Naive thymus-derived CD4-positive, alpha-beta T cell (primary cell): ENCODE results near the gene CCDC124. TPM values are rescaled to one million over a fixed set of nuclear protein-coding genes. Genes with fewer than 3 reads are reported as not detected.

Experiments used
- ATAC-seq: fragments of 150-1000 bp; cut with Tn5 transposase; 2 replicates; pipeline ENCODE4 v1.10.0; 2021; ENCODE audit warnings: mild to moderate bottlenecking, moderate library complexity
- CTCF ChIA-PET: fragments of 350-600 bp; sonication (Branson Sonifier 250); formaldehyde crosslinking; loops from one replicate; lab custom pipeline; 2021; ENCODE audit warnings: antibody characterized with exemption; lab: Charles Lee
- POLR2A ChIA-PET: fragments of 350-600 bp; sonication (Branson Sonifier 250); formaldehyde crosslinking; loops from one replicate; lab custom pipeline; 2021; ENCODE audit warnings: antibody characterized with exemption, inconsistent platforms; lab: Charles Lee
- DNase-seq, 9 donors: peaks; one replicate each; pipeline versions ENCODE4 v3.0.0 to v3.0.0-alpha.2; 2020 to 2022; ENCODE audit warnings: mixed read lengths in 1 of 9
- H3K27ac ChIP-seq: one replicate; pipeline ENCODE4 v1.7.0; 2013; ENCODE audit warnings: mild to moderate bottlenecking, low read depth, low read length, moderate library complexity
- H3K27me3 ChIP-seq, 2 donors: one replicate each; pipeline ENCODE4 v1.7.0; 2013; ENCODE audit warnings: low read length in 2 of 2, mild to moderate bottlenecking in 2 of 2, moderate library complexity in 2 of 2; ENCODE audit not compliant: control insufficient read depth in 2 of 2, insufficient read depth in 2 of 2
- H3K36me3 ChIP-seq, 3 experiments: 1 replicate in 2 of 3; 2 replicates in 1 of 3; pipeline ENCODE4 v1.7.0; 2013; ENCODE audit warnings: low read length in 3 of 3, mild to moderate bottlenecking in 3 of 3, moderate library complexity in 1 of 3; ENCODE audit not compliant: insufficient read depth in 3 of 3, control insufficient read depth in 2 of 3
- H3K4me1 ChIP-seq, 2 donors: one replicate each; pipeline ENCODE4 v1.7.0; 2013; ENCODE audit warnings: low read length in 2 of 2, mild to moderate bottlenecking in 2 of 2, moderate library complexity in 1 of 2; ENCODE audit not compliant: control insufficient read depth in 2 of 2, insufficient read depth in 2 of 2
- H3K4me3 ChIP-seq: 2 replicates; pipeline ENCODE4 v1.7.0; 2013; ENCODE audit warnings: mild to moderate bottlenecking, low read length
- H3K9me3 ChIP-seq, 3 experiments: 1 replicate in 2 of 3; 2 replicates in 1 of 3; pipeline ENCODE4 v1.7.0; 2013; ENCODE audit warnings: low read length in 3 of 3; ENCODE audit not compliant: control insufficient read depth in 2 of 3
- H3K27ac Mint-ChIP-seq, 9 donors: one replicate each; pipeline ENCODE4 v1.8.0; 2020 to 2022; ENCODE audit warnings: mixed read lengths in 9 of 9, mild to moderate bottlenecking in 8 of 9, moderate library complexity in 5 of 9, inconsistent platforms in 2 of 9
- H3K27me3 Mint-ChIP-seq, 5 donors: one replicate each; pipeline ENCODE4 v1.8.0; 2021 to 2022; ENCODE audit warnings: mixed read lengths in 5 of 5, mild to moderate bottlenecking in 1 of 5
- H3K36me3 Mint-ChIP-seq, 5 donors: one replicate each; pipeline ENCODE4 v1.8.0; 2020 to 2022; ENCODE audit warnings: mixed read lengths in 5 of 5, mild to moderate bottlenecking in 3 of 5, inconsistent platforms in 1 of 5
- H3K4me1 Mint-ChIP-seq, 7 donors: one replicate each; pipeline ENCODE4 v1.8.0; 2020 to 2022; ENCODE audit warnings: mixed read lengths in 7 of 7, mild to moderate bottlenecking in 3 of 7, inconsistent platforms in 1 of 7
- H3K4me3 Mint-ChIP-seq, 10 donors: one replicate each; pipeline ENCODE4 v1.8.0; 2020 to 2022; ENCODE audit warnings: mild to moderate bottlenecking in 10 of 10, mixed read lengths in 10 of 10, moderate library complexity in 6 of 10, inconsistent platforms in 2 of 10
- H3K9me3 Mint-ChIP-seq, 11 donors: one replicate each; pipeline ENCODE4 v1.8.0; 2020 to 2022; ENCODE audit warnings: mixed read lengths in 11 of 11, mild to moderate bottlenecking in 4 of 11, inconsistent platforms in 1 of 11, moderate library complexity in 1 of 11
- intact Hi-C, 2 donors: fragments of 100-400 bp; cut with micrococcal nuclease; formaldehyde crosslinking; loops; one replicate each; pipeline ENCODE4 v1.15.1; 2023
- polyA plus RNA-seq, 2 donors: library from polyadenylated mRNA; unstranded; fragments of 300-500 nt; fragmentation: Illumina TruSeq; gene quantifications; one replicate each; pipeline ENCODE4 v1.2.3, GENCODE V29; 2021
- total RNA-seq, 6 experiments: library from RNA in 5 of 6; stranded (reverse) in 5 of 6; gene quantifications; 1 replicate in 5 of 6; 2 replicates in 1 of 6; pipeline ENCODE4 v1.2.3 and lab custom pipeline; 2021 to 2026

Gene CCDC124
- total and polyA plus RNA-seq, 7 experiments from 2014 or later: 28.7 to 63.8 (median 32.6) TPM

- ChIA-PET POLR2A (interaction anchor here (0.5 to 2.4 kb wide), 3 partner anchors 50 to 1407 kb away, joined by 3 to 9 read pairs (median 3); no protein-coding TSS in a partner anchor), CTCF (no interaction called here)
- no peak overlapping the region for H3K27ac Mint-ChIP-seq
- peaks cover 0 to 4% (median 0%) of the 10 kb centered on the region in 11 donors for H3K9me3 Mint-ChIP-seq
- H3K4me1 ChIP-seq: peaks cover 37 to 53% of the 10 kb centered on the region in 2 donors
- peak overlapping the region in 9 of 10 donors; percentile 25 to 86 (median 62) for H3K4me3 Mint-ChIP-seq
- no peak for DNase-seq
- H3K9me3 ChIP-seq: no peaks in the 10 kb centered on the region
- peaks cover 22 to 52% (median 39%) of the 10 kb centered on the region in 7 donors for H3K4me1 Mint-ChIP-seq
- no peak for ATAC-seq
- H3K27me3 ChIP-seq: peaks cover 23 to 38% of the 10 kb centered on the region in 2 donors
- H3K27ac ChIP-seq: no peak overlapping the region
- H3K36me3 Mint-ChIP-seq: no peaks in the 10 kb centered on the region
- no peak overlapping the region for H3K4me3 ChIP-seq
- H3K27me3 Mint-ChIP-seq: peaks cover 39 to 67% (median 46%) of the 10 kb centered on the region in 5 donors
- intact Hi-C loops: no loop called here
- H3K36me3 ChIP-seq: no peaks in the 10 kb centered on the region
These were observed 18.6 kb downstream of the CCDC124 start for GRCh38 chr19:17951157-17951989.

- CTCF ChIA-PET: no interaction called here
- Mint-ChIP-seq H3K4me3 (peak overlapping the region in 7 of 10 donors; percentile 5 to 86 (median 51)), H3K27me3 (peaks cover 40 to 74% (median 48%) of the 10 kb centered on the region in 5 donors), H3K4me1 (peaks cover 18 to 47% (median 35%) of the 10 kb centered on the region in 7 donors), H3K36me3 (no peaks in the 10 kb centered on the region), H3K27ac (no peak overlapping the region), H3K9me3 (peaks cover 0 to 2% (median 0%) of the 10 kb centered on the region in 11 donors)
- no peaks in the 10 kb centered on the region for H3K36me3 ChIP-seq
- H3K9me3 ChIP-seq: no peaks in the 10 kb centered on the region
- peaks cover 23 to 38% of the 10 kb centered on the region in 2 donors for H3K27me3 ChIP-seq
- no peak overlapping the region for H3K27ac ChIP-seq
- H3K4me1 ChIP-seq: peaks cover 33 to 49% of the 10 kb centered on the region in 2 donors
- POLR2A ChIA-PET: interaction anchor here (1.3 to 2.4 kb wide), 3 partner anchors 19 to 49 kb away, joined by 3 to 9 read pairs (median 3); partner anchors contain the start of gene CCDC124
- ATAC-seq: no peak
- DNase-seq: no peak
- intact Hi-C loops: no loop called here
- no peak overlapping the region for H3K4me3 ChIP-seq
These were observed 19.5 kb downstream of the CCDC124 start for GRCh38 chr19:17951990-17952976.

GRCh38 chr19:17953316-17953801 lies 20.5 kb downstream of the CCDC124 start:
- DNase-seq: no peak
- Histone ChIP-seq H3K4me3 (no peak overlapping the region), H3K9me3 (no peaks in the 10 kb centered on the region), H3K36me3 (no peaks in the 10 kb centered on the region), H3K27me3 (peaks cover 23 to 38% of the 10 kb centered on the region in 2 donors), H3K4me1 (peaks cover 31 to 47% of the 10 kb centered on the region in 2 donors), H3K27ac (no peak overlapping the region)
- ChIA-PET POLR2A (interaction anchor here (0.7 to 1.5 kb wide), 3 partner anchors 20 to 48 kb away, joined by 3 to 4 read pairs (median 3); partner anchors contain the start of gene CCDC124), CTCF (interaction anchor here (0.6 to 1.4 kb wide), 2 partner anchors 15 to 256 kb away, joined by 3 read pairs; no protein-coding TSS in a partner anchor)
- H3K27ac Mint-ChIP-seq: peak overlapping the region in 1 of 9 donors; percentile 33
- peaks cover 45 to 80% (median 54%) of the 10 kb centered on the region in 5 donors for H3K27me3 Mint-ChIP-seq
- H3K36me3 Mint-ChIP-seq: no peaks in the 10 kb centered on the region
- H3K4me3 Mint-ChIP-seq: peak overlapping the region in 4 of 10 donors; percentile 27 to 62 (median 39)
- H3K9me3 Mint-ChIP-seq: no peaks in the 10 kb centered on the region
- intact Hi-C loops: no loop called here
- ATAC-seq: no peak
- H3K4me1 Mint-ChIP-seq: peaks cover 15 to 44% (median 32%) of the 10 kb centered on the region in 7 donors

- POLR2A ChIA-PET: interaction anchor here (0.7 to 1.5 kb wide), 3 partner anchors 21 to 49 kb away, joined by 3 to 4 read pairs (median 3); partner anchors contain the start of gene CCDC124
These were observed 21.1 kb downstream of the CCDC124 start for GRCh38 chr19:17953869-17954268.

GRCh38 chr19:17954401-17954800 lies 21.6 kb downstream of the CCDC124 start:
- Mint-ChIP-seq H3K4me1 (peaks cover 10 to 35% (median 24%) of the 10 kb centered on the region in 7 donors), H3K27me3 (peaks cover 41 to 70% (median 50%) of the 10 kb centered on the region in 5 donors), H3K36me3 (no peaks in the 10 kb centered on the region), H3K27ac (no peak overlapping the region), H3K4me3 (no peak overlapping the region), H3K9me3 (no peaks in the 10 kb centered on the region)
- intact Hi-C loops: no loop called here
- POLR2A ChIA-PET: interaction anchor here (0.7 kb wide), 1 partner anchor 254 kb away, joined by 3 read pairs; no protein-coding TSS in a partner anchor
- H3K36me3 ChIP-seq: no peaks in the 10 kb centered on the region
- H3K9me3 ChIP-seq: no peaks in the 10 kb centered on the region
- peaks cover 22 to 38% of the 10 kb centered on the region in 2 donors for H3K4me1 ChIP-seq
- ATAC-seq: no peak
- CTCF ChIA-PET: interaction anchor here (0.7 to 1.4 kb wide), 2 partner anchors 16 to 438 kb away, joined by 3 to 4 read pairs; no protein-coding TSS in a partner anchor
- no peak for DNase-seq
- H3K4me3 ChIP-seq: no peak overlapping the region
- H3K27me3 ChIP-seq: peaks cover 20 to 38% of the 10 kb centered on the region in 2 donors
- no peak overlapping the region for H3K27ac ChIP-seq

More at GRCh38 chr19:17953869-17954268, 21.1 kb downstream of the CCDC124 start:
- no peak for DNase-seq
- no peak overlapping the region for H3K27ac ChIP-seq
- intact Hi-C loops: no loop called here
- no peaks in the 10 kb centered on the region for H3K9me3 ChIP-seq
- Mint-ChIP-seq H3K4me1 (peaks cover 15 to 40% (median 29%) of the 10 kb centered on the region in 7 donors), H3K27ac (peak overlapping the region in 1 of 9 donors; percentile 42), H3K36me3 (no peaks in the 10 kb centered on the region), H3K4me3 (no peak overlapping the region), H3K9me3 (no peaks in the 10 kb centered on the region), H3K27me3 (peaks cover 45 to 75% (median 54%) of the 10 kb centered on the region in 5 donors)
- H3K4me1 ChIP-seq: peaks cover 27 to 43% of the 10 kb centered on the region in 2 donors
- peaks cover 23 to 38% of the 10 kb centered on the region in 2 donors for H3K27me3 ChIP-seq
- no peak overlapping the region for H3K4me3 ChIP-seq
- CTCF ChIA-PET: interaction anchor here (0.6 to 1.4 kb wide), 2 partner anchors 16 to 255 kb away, joined by 3 read pairs; no protein-coding TSS in a partner anchor
- ATAC-seq: no peak
- no peaks in the 10 kb centered on the region for H3K36me3 ChIP-seq
